ENCODE data around the gene RALY.

DNA sequence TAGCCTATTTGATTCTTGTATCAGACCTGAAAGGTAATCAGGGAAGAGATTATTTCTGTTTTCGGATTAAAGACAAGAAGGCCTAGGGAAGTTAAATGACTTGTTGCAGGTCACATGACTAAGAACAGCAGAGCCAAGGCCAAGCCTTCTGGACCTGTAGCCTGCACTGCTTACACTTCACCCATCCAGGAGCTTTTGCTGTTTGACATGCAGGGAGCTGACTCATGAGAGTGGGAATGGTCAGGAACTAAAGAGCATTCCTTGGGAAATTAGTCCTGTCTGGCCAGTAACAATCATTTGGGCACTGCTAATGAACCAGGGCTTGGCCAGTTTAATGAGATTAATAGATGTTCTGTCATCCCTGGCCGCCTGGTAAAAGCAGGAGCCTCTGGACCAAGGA, 71.5 kb downstream of the RALY start:
- TF ChIP-seq, protein P1, sequence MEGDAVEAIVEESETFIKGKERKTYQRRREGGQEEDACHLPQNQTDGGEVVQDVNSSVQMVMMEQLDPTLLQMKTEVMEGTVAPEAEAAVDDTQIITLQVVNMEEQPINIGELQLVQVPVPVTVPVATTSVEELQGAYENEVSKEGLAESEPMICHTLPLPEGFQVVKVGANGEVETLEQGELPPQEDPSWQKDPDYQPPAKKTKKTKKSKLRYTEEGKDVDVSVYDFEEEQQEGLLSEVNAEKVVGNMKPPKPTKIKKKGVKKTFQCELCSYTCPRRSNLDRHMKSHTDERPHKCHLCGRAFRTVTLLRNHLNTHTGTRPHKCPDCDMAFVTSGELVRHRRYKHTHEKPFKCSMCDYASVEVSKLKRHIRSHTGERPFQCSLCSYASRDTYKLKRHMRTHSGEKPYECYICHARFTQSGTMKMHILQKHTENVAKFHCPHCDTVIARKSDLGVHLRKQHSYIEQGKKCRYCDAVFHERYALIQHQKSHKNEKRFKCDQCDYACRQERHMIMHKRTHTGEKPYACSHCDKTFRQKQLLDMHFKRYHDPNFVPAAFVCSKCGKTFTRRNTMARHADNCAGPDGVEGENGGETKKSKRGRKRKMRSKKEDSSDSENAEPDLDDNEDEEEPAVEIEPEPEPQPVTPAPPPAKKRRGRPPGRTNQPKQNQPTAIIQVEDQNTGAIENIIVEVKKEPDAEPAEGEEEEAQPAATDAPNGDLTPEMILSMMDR (IDR thresholded peaks at IDR 0.05): no peak
- TF ChIP-seq POLR2AphosphoS5 (IDR thresholded peaks at IDR 0.05; ENCODE audit: low read depth, low read length): no peak
- TF ChIP-seq, protein P2, sequence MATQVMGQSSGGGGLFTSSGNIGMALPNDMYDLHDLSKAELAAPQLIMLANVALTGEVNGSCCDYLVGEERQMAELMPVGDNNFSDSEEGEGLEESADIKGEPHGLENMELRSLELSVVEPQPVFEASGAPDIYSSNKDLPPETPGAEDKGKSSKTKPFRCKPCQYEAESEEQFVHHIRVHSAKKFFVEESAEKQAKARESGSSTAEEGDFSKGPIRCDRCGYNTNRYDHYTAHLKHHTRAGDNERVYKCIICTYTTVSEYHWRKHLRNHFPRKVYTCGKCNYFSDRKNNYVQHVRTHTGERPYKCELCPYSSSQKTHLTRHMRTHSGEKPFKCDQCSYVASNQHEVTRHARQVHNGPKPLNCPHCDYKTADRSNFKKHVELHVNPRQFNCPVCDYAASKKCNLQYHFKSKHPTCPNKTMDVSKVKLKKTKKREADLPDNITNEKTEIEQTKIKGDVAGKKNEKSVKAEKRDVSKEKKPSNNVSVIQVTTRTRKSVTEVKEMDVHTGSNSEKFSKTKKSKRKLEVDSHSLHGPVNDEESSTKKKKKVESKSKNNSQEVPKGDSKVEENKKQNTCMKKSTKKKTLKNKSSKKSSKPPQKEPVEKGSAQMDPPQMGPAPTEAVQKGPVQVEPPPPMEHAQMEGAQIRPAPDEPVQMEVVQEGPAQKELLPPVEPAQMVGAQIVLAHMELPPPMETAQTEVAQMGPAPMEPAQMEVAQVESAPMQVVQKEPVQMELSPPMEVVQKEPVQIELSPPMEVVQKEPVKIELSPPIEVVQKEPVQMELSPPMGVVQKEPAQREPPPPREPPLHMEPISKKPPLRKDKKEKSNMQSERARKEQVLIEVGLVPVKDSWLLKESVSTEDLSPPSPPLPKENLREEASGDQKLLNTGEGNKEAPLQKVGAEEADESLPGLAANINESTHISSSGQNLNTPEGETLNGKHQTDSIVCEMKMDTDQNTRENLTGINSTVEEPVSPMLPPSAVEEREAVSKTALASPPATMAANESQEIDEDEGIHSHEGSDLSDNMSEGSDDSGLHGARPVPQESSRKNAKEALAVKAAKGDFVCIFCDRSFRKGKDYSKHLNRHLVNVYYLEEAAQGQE (IDR thresholded peaks at IDR 0.05; ENCODE audit: insufficient read depth in 1 of 2, low read depth in 2 of 2, low read length in 1 of 2): no peak
